ENCODE measurements around the gene KIZ.

Gene KIZ

GRCh38 chr20:21105429-21106170 is 20.3 kb upstream of the KIZ start:
- no peak for DNase-seq (ENCODE audit: low spot score)

- DNase-seq (ENCODE audit: low spot score): no peak
These were observed 19.5 kb upstream of the KIZ start, which contains the start of gene LINC00237 for GRCh38 chr20:21106171-21107017. TSS of gene LINC00237 (minus strand) at chr20:21106358.

- DNase-seq (ENCODE audit: low spot score): no peak
These were observed 16.7 kb upstream of the KIZ start for GRCh38 chr20:21109144-21109543.

- no peak for DNase-seq (ENCODE audit: low spot score)
These were observed 15.1 kb upstream of the KIZ start for GRCh38 chr20:21110811-21111210.

GRCh38 chr20:21111416-21111815 is 14.5 kb upstream of the KIZ start:
- no peak for DNase-seq (ENCODE audit: low spot score)

- DNase-seq (ENCODE audit: low spot score): no peak
These were observed 12.2 kb upstream of the KIZ start for GRCh38 chr20:21113697-21114096.

- no peak for DNase-seq (ENCODE audit: low spot score)
These were observed 11.3 kb upstream of the KIZ start for GRCh38 chr20:21114584-21114983.

DNA sequence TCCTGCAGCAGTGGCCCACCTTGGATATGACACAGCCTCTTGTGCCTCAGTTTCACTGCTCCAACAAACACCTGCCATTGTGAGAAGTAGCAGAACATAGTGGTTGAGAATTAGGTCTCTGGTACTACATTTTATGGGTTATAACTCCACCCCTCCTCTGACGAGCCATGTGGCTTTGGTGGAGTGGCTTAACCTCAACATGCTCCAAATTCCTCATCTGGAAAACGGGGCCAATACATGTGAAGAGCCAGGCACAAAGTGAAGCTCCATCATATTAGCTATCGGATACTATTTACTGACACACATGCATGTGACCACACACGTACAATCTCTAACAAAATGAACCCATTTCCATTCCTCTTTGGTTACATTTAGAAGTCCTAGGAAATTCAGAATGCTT is 8.4 kb upstream of the KIZ start:
- no peak for DNase-seq (ENCODE audit: low spot score)

DNA sequence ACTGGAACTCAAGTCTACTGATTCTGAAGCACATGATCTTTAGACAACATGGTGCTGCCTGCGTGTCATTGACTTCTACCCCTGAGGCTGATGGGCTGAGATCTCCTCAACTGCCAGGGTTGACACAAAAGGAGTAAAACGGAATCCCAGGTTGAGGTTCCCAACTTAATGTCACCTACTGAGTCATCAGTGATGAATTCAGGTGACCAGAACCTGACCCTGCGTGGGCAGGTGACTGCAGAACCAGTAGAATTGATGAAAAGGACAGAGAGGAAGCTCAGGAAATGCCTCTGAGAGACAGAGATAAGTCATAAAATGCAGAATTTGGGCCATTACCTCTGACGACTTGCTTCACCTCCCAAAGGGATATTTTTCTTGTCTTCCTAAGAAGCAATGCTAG is 7.7 kb upstream of the KIZ start:
- DNase-seq (ENCODE audit: low spot score): no peak

- DNase-seq (ENCODE audit: low spot score): no peak
These were observed 7.1 kb upstream of the KIZ start for GRCh38 chr20:21118782-21119181.

DNA sequence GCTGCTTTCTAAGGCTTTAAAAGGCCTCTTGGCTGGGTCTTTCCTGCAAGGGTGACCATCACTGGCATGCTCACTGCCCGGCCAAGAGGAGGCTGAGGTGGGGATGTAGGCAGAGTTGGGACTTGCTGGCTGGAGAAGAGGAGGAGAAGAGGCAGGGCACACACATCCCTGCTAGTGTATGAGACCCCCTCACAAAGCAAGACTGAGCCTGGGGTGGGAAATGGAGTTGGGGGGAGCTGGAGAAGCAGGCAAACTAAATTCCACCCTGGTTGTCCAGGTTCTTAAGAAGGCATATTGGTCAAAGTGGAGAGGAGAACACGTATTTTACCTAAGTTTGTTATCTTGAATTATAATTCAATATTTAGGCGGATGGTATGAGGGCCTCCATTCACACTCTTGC is 1.7 kb upstream of the KIZ start:
- DNase-seq (ENCODE audit: low spot score): no peak

DNA sequence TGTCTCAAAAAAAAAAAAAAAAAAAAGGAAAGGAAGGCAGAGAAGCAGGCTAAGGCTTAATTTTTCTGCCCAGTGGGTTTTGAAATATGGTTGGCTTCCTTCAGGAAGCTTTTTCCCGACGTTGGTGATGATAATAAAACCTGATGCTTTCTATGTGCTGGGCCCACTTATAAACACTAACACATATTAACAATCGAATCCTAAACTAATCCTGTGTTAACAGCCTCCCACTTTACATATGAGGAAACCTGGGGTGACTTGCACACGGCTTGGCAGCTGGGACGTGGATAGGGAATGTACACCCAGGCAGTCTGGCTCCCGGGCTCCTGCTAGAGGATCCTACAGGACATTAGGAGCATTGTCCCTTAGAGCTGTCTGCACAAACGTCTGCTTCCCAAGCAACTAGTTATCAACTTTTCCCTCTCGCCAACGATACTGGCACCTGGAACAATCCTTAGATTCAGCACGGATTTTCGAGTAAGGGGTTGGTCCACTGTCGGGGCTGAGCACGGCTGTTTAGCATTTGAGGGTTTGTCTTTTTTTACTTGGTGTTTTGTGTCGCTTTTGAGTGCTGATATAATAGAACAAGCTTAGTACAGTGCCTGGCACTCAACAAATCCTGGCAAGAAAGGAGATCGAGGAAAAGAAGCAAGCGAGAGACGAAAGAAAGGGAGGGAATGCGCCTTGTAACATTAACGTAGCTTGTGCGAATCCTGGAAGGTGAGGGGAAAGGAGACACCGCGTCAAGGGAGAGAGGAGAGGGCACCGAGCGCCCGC is 622 bp upstream of the KIZ start:
- DNase-seq (ENCODE audit: low spot score): no peak

GRCh38 chr20:21126581-21126870 is 644 bp downstream of the KIZ start:
- DNase-seq (ENCODE audit: low spot score): no peak

DNA sequence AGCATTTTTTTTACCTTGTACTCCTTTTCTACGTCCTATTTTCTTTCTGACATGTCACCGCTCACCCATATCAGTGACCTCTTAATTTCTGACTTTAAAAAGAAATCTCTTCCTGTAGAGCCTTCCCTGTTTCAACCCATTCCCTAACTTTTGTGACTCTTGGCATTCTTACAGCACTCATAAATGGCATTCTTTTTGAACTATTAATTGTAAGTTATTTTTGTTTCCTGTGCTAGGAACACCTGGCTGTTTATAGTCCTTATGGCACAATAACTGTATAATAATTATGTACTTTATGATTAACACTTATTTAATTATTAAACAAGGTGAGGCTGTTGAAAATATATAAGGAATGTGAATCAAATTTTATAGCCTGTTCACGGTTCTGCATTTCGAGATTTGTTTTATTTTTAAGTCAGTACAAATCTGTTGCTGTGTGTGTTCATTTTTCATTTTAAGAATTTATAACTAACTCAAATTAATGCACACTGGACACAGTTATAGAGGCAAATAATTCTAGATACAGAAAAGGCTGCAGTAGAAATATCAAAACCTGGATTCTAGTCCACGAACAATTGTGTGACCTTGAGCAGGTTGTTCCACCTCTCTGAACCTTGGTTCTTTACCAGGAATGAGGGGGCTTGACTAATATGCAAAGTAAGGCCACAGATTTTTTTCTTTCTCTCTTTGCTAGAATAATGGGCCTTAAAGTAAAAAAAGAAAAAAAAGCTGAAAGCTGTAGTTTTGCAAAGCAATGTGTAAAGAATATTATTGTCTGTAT is 1.5 kb downstream of the KIZ start:
- no peak for DNase-seq (ENCODE audit: low spot score)

GRCh38 chr20:21129861-21130260 is 4.0 kb downstream of the KIZ start:
- no peak for DNase-seq (ENCODE audit: low spot score)

- DNase-seq (ENCODE audit: low spot score): no peak
These were observed 7.5 kb downstream of the KIZ start for GRCh38 chr20:21133404-21133803.

DNA sequence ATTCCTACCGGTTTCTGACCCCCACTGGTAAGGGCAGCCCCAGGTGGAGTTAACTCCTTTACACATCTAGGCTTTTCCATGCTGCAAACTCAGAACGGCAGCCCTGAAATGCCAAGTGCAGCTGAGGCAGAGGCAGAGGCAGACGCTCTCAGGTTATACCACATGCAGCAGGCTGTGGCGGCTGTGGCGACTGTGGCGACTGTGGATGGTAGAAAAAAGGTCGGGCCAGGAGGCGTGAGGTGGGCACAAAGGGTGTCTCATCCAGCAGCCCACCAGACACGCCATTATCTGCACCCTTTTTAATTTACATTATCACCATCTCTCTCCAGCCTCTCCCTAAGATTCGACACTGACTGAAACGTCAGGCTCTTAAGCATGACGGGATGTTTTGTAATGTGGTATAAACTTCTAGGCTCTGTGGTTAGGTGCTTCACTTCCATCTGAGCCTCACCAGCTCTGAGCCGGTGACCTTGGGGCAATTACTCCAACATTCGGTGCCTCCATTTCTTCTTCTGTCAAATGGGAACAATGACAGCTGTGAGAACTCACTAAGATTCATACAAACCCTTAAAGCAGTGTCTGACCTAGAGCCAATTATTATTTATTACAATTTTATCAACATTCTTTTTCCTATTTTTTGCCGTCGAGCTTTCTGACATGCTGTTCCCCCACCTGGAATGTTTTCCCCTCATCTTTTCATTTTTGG is 8.2 kb downstream of the KIZ start:
- DNase-seq (ENCODE audit: low spot score): no peak

- DNase-seq (ENCODE audit: low spot score): no peak
These were observed 9.1 kb downstream of the KIZ start for GRCh38 chr20:21134883-21135493.

GRCh38 chr20:21136015-21136732 is 10.3 kb downstream of the KIZ start:
- DNase-seq (ENCODE audit: low spot score): no peak

DNA sequence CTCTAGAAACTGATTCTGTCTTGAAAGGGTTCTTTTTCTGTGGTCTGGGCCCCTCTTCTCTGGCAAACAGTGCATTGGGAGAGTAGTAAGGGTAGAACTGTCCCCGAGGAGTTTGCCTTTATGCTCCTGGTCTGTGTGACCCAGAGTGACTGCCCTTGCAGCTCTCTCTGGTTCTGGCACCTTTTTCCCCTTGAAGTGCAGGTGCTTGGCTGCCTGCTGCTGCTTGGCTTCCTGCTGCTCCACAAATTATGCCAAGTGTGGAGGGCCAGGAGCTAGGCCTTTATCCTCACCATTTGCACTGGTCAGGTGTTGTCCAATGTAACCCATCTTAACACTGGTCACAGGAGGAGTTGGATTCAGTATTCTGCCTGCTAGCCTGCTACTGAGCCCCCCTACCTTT is 11.2 kb downstream of the KIZ start:
- DNase-seq (ENCODE audit: low spot score): no peak
